ENCODE measurements around the gene HNMT. TPM values are rescaled to one million over a fixed set of nuclear protein-coding genes. Genes with fewer than 3 reads are reported as not detected.
"Not testable (repeated sequence)": the region's sequence is repeated elsewhere in the genome, so short reads cannot be mapped to it uniquely, and the experiment has no call there.

Gene HNMT
- polyA plus RNA-seq, 1 donor = 18.9 TPM

DNA sequence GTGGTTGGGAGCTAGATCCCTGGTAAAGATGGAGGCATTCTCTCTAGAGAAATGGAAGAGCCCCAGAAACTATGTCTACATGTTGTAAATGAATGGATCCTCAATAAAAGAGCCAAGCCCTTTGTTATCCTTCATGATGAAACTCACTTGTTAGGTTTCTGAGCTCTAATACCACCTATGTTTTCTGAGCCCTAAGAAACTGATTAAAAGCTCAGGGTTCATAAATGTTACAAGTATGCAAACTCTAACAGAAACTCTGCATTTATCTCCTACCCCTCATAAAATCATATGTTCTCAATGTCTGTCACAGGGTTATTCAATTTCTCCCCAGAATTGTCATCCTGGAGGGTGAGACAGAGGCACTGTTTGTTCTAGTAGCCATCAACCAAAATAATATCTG is 18.0 kb upstream of the HNMT start:
- DNase-seq (ENCODE audit: low read depth) = no peak

DNA sequence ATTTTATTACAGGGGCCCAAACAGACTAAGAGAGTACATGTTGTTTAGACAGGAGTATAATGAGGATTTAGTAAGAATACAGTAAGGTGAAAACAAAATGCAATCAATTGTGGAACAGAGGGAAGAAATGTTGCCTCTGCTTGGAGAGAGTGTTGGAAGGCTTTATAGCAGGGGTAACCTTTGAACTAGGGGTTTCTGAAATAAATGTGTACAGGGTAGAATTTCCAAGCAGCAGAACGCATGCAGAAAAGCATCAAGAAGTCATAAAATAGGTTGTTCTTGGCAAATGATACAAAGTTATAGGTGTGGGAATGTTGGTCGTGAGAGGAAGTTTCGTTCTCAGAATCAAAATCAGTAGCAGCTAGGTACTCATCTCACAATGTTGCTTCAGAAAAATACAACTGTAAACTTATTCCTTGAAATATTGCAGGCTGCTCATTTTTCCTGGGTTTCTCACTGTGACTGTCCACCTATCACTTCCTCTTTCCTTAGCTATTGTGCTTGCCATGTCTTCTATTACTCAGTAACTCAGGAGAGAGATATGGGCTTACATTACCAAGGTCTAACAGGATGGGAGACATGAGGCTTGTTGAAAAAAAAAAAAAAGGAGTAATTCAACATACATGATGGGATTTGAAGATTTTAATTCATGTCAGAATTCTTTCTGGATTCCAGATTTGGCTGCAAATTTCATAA is 17.1 kb upstream of the HNMT start:
- DNase-seq (ENCODE audit: low read depth) = no peak

DNA sequence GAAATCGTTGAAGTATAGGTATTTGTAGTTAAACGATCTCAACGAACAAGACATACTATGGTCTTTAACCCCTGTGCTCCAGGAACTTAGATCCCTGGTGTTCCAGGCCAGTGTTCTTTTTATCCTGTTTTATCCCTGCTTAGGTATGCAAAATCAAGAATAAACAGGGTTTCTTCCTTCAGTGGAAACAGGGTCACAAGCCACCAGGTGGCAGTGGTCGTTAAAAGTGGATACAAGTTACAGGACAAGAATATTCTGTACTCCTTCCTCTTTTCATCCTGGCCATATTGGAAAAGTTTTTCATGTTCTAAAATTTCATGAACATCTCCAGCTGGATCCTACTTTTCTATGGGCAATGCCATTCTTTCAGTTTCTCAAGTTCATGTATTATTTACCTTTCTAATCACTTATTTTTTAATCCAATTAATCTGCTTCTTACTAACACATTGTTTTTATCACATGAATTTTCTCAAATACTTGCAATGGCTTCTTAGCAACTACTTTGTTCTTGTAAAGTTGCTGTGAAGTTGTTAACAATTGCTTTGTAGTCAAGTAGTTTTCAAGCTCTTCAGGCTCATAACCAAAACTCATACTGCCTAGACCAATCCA is 16.4 kb upstream of the HNMT start:
- no peak for DNase-seq (ENCODE audit: low read depth)

DNA sequence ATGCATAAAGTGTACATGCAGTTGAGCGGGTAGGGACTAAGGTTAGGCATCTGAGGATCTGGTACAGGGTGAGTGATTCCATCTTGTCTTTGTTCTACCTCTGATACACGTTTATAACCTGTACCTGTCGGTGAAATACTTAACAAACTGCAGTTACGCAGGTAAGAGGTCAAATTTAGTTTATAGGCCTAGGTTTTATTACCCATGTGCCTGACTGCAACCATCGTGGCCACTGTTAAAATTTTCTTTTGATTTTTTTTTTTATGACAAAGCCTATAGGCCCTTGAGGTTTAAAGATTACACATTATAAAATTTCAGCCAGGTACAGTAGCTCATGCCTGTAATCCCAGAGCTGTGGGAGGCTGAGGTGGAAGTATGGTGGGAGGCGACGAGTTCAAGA is 15.4 kb upstream of the HNMT start:
- DNase-seq (ENCODE audit: low read depth) = no peak

DNA sequence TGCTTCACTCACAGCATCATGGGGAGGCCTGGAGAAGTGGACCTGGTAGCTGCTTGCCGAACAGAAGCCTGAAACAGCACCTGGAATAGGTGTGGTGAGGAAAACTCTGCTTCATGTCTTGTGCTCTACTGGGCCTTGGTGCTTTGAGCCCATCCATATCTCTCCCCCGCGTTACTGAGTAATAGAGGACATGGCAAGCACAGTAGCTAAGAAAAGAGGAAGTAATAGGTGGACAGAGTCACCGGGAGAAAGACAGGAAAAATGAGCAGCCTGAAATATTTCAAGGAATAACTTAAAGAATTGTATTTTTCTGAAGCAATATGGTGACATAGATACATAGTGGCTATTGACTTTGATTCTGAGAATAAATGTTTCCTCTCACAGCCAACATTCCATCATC is 14.0 kb upstream of the HNMT start:
- DNase-seq (ENCODE audit: low read depth) = no peak

DNA sequence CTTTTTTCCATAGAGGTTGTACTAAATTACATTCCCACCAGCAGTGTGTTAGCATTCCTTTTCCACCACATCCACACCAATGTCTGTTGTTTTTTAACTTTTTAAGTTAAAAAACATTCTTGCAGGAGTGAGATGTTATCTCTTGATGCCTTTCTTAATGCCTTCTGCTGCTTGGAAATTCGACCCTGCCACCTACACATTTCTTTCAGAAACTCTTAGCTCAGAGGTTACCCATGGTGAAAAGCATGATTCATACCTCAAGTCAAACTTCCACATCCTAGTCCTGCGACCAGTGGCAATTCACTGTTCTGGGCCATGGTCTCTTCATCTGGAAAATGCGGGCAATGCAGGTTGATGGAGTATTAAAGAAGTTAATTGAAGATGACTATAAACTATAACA is 12.7 kb upstream of the HNMT start:
- no peak for DNase-seq (ENCODE audit: low read depth)

DNA sequence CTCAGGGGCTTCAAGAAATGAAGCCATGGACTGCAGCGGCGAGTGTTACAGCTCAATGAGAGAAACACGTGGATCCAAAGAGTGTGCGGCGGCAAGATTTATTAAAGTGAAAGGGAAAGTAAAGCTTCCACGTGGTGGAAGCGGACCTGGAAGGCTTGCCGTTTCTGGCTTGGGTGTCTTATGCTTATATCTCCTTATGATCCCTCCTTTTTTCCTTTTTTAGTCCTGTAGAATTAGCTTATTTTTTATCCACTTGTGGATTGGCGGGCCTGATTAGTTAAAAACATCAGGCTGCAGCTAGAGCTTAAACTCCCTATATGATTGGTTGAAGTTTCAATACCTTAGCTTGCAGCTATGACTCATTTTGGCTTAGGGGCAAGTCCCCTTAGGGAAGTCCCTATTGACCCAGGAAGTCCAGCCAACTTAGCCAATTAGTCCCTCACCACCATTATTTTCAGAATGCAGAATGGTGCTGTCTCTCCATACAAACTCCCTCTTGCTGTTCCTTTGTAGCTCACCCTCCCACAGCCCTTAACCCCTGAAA is 11.6 kb upstream of the HNMT start:
- no peak for DNase-seq (ENCODE audit: low read depth)

DNA sequence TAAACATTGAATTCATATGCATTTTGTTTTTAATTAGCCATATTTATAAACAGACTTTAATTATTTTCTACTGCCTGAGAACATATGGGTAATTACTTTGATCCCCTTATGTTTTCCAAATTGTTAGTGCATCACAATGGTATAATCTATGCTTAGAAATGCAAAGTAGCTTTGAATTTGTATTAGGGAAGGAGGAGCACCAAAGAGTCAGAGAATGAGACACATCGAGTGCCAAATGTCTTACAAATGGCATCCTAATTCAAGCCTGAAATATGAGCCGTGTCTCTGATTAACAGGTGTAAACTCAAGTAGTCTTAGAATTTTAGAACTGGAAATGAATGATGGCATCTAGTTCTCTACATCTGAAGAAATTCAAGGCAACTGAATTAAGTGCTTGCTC is 8.7 kb upstream of the HNMT start:
- no peak for DNase-seq (ENCODE audit: low read depth)

DNA sequence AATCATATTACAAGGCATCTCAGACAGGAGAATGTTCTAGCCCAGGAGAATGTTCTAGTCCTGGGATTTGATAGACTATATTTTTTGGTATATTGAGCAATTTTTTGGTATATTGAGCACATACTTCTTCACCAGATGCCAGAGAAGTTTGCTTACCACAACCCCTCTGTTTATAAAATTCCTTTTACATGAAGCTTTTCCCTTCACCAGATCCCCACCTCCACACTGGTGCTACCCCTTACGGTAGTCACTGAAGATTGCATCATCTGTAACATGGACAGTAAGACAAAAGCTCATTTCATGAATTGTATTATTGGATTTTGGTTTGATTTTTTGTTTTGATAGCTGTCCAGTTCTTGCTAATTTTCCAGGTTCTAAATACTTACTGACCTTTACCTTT is 7.2 kb upstream of the HNMT start:
- no peak for DNase-seq (ENCODE audit: low read depth)

DNA sequence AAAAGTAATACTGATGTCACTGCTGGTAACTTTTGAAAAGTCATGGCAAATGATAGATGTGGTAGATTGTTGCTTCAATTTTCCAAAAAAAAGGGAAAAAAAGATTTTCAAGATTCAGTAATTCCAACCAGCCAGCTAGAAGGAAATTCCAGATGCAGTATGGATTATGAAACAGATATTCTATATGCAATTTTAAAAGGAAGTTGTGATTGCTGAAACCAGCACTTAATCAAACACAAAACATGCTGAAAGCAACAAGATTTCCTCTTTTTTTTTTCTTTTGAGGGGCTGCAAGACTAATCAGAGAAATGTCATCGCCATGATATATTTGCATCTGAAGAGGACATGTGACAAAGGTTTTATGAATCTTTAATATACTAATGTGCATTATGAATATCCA is 5.1 kb upstream of the HNMT start:
- DNase-seq (ENCODE audit: low read depth) = no peak

DNA sequence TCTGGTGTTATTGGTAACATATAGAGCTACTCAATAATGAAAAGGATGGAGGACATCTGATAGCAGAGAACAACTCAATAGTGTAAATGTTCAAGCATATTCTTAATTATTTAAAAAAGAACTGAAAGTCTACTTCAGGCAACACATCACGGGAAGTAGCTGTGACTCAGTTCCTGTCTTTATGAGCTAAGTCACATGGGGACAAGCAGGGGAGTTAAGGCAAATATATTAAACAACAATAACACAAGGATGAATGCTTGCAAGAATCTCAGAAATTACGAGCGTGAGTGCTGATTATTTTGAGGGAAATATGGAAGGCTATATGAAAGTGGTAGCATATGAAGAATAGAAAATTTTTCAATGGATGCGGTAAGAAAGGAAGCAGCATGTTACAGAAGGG is 4.0 kb upstream of the HNMT start:
- no peak for DNase-seq (ENCODE audit: low read depth)

DNA sequence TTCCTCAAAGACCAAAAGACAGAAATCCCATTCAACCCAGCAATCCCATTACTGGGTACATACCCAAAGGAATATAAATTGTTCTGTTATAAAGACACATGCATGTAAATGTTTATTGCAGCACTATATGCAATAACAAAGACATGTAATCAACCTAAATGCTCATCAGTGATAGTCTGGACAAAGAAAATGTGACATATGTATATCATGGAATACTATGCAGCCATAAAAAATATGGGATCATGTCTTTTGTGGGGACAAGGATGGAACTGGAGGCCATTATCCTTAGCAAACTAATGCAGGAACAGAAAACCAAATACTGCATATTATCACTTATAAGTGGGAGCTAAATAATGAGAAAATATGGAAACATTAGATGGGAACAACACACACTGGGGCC is 2.7 kb upstream of the HNMT start:
- DNase-seq (ENCODE audit: low read depth) = no peak

DNA sequence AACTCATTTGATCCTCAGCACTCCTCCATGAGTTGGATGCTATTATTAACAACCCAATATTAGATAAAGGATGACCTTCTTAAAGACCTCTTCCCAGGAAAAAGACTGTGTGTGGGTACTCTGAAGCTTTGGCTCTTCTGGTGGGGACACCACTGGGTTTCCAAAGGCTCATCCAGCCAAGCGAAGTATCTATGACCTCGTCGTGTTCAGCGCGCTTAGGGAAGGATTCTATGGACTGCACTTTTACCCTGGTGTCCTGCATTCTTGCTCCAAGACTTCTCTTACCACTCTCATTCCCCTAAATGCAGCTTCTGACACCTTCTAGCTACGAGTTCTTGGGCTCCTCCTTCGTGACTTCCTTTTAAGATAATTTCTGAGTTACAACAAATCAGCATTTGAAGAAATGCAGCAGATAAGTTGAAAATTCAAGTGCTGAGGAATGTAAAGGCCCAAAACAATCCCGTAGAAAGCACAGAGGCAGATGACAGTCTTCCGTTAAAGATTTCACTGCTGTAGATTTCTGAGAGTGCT is 673 bp upstream of the HNMT start:
- no peak for DNase-seq (ENCODE audit: low read depth)

DNA sequence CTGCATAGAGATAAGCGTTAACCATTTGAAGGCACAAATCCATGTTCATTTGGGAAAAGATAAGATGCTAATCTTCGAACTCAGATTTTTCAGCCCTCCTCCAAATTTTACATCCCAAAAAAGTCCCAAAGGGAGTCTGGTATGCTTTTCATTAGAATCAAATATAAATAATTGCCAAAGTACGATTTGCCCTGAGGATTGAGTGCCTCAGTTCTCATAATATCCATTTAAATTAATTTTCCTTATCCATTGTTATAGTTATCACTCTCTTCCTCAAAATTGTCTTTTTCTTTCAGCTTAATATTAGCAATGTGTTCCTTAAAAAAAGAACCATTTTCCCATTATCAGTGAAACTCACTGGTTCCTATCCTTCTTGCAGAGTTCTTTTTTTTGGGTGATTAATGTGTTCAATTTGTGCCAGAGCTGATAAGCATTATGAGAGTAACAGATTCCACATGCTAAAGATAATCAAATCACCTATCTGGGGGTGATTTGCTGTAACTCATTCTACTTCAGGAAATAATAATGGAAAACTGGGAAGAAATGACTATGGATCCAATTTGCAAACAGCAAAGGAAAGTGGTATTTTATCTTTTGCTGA is 686 bp downstream of the HNMT start:
- DNase-seq (ENCODE audit: low read depth) = no peak

DNA sequence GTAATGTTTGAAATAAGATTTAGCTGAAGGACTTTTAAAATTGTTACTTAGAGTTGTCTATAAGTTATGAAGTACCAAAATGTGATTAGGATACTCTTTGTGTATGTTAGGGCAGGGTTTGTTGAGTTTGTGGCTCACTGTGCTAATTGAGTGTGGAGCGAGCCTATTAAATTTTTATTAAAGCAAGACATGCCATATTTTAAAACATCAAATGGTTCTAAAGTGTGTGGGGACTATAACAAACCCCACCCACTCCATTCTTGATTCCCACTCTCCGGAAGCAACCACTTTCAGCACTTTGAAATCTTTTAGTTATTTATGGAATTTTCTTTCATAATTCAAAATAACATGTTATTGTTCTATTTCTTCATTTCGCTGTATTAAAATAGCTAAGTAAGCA is 1.8 kb downstream of the HNMT start:
- no peak for DNase-seq (ENCODE audit: low read depth)

DNA sequence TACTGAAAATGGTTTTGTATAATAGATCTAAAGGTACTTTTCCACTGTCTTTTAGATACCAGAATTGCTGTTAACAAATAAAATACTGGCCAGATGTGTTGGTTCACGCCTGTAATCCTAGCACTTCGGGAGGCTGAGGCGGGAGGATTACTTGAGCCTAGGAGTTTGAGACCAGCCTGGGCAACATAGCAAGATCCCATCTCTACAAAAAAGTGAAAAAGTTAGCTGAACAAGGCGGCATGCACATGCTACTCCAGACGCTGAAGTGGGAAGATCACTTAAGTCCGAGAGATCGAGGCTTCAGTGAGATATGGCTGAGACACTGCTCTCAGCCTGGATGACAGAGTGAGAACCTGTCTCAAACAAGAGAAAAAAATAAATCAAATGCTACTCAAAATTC is 2.8 kb downstream of the HNMT start:
- no peak for DNase-seq (ENCODE audit: low read depth)

DNA sequence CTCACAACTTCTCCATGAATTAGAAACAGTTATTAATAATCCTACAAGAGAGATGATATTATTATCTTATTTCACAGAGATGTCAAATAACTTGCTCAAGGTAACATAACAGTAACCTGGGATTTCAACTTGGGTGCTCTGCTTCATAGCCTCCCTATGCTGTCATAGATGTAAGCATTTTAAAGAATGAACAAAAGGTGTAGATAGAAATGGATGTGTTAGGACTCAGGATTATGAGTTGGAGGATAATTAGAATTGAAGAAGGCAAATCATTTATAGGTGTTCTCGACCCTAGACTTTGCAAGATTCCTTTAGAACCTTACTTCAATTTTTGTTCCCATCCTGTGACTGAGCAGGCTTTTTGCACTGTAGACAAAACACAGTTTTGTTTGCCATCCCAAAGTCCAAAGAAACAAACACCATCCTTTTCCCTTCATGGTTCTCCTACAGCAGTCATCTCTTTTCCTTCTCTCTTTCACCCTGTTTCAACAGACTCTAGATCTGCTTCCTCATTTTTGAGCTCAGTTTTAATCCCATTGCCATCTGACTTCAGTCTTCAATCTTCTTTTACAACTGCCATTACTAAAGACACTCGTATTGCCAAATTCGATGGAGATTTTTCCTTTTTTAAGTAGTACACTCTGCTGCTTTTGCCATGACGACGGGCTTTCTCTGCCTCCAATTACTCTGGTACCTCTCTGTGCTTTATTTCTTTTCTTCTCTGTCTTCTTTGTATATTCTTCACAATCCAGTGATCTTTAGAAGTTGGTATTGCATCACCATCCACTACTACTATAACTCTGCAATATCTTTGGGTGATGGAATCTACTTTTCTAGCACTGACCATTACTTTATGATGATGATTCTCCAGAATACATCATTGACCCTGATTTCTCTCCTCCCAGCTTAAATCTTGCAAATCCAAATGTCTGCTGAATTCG is 4.5 kb downstream of the HNMT start:
- DNase-seq (ENCODE audit: low read depth) = no peak

DNA sequence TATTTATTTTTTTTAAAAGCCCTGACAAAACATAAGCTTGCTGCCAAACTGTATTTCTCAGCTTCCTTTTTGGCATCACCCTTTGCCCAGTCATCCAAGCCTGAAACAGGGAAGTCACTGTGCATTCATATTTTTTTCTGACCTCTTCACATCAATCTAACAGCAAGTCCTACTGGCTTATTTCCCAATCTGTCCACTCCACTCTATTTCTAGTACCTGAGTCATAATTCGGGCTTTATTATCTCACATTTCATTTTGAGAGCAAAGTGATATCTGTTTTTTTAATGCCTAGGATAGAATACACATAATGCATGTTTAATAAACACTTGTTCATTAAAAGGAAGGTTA is 5.1 kb downstream of the HNMT start:
- no peak for DNase-seq (ENCODE audit: low read depth)

DNA sequence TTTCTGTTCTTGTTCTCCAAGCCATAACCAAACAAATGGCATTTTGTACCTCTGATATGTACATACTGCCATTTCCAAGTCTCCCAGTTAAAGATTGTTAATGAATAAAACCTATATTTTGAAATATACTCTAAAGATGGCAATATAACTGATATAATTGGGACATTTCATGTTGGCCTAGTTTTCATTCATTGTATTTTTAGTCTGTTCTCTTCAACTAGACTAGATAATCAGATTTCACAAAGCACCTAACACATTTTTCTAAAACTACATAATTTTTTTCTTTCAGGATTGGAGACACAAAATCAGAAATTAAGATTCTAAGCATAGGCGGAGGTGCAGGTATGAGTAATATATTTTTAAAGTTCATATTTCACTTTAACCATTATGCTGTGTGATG is 5.6 kb downstream of the HNMT start:
- no peak for DNase-seq (ENCODE audit: low read depth)

DNA sequence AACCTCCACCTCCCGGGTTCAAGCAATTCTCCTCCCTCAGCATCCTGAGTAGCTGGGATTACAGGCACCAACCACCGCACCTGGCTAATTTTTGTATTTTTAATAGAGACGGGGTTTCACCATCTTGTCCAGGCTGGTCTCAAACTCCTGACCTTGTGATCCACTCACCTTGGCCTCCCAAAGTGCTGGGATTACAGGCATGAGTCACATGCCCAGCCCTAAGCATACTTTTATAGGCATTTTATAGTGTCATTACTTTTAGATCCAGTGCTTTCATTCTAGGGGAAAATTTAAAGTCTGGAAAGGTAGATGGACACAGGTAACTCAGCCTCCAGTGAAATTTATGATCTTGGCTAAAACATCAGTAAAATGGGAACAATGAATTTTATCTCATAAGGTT is 7.0 kb downstream of the HNMT start:
- DNase-seq (ENCODE audit: low read depth) = not testable (repeated sequence)

DNA sequence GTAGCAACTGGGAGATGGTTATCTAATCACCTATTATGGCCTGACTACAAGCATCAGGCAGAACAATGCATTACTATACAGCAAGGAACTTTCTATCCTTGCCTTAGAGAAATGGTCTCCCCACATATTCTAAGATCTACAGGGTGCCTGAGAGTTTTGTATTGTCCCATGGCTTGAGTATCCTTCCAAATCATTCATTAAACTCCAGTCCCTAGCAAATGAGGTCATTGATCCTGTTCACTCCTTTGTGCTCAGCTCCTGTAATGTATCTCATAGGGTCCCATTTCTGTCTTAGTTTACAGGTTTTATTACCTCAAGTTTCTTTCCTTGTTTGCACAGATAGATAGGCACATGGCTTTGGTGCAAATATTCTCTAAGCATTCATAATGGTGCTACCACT is 9.0 kb downstream of the HNMT start:
- no peak for DNase-seq (ENCODE audit: low read depth)
